Body of pancreas (tissue), 4 donors: ENCODE measurements around the gene DHODH.

Experiments
- POLR2A ChIP-seq, 3 donors: fragments of 450-650 bp; IDR thresholded peaks; one replicate each; pipeline ENCODE4 v1.6.1; 2016; ENCODE audit warnings: antibody characterized with exemption in 3 of 3, mild to moderate bottlenecking in 2 of 3
- TF ChIP-seq, protein P1 (sequence below), 7 experiments: fragments of 450-650 bp in 4 of 7; fragments of 200-600 bp in 3 of 7; sonication (generic) in 3 of 7; IDR thresholded peaks; one replicate each; pipeline ENCODE4 v1.5.1; 2016 to 2019; ENCODE audit warnings: antibody characterized with exemption in 7 of 7

GRCh38 chr16:72068930-72069329, 60.4 kb downstream of the DHODH start:
- TF ChIP-seq, protein P1, sequence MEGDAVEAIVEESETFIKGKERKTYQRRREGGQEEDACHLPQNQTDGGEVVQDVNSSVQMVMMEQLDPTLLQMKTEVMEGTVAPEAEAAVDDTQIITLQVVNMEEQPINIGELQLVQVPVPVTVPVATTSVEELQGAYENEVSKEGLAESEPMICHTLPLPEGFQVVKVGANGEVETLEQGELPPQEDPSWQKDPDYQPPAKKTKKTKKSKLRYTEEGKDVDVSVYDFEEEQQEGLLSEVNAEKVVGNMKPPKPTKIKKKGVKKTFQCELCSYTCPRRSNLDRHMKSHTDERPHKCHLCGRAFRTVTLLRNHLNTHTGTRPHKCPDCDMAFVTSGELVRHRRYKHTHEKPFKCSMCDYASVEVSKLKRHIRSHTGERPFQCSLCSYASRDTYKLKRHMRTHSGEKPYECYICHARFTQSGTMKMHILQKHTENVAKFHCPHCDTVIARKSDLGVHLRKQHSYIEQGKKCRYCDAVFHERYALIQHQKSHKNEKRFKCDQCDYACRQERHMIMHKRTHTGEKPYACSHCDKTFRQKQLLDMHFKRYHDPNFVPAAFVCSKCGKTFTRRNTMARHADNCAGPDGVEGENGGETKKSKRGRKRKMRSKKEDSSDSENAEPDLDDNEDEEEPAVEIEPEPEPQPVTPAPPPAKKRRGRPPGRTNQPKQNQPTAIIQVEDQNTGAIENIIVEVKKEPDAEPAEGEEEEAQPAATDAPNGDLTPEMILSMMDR (IDR thresholded peaks at IDR 0.05), result no peak
- no peak for TF ChIP-seq POLR2A (IDR thresholded peaks at IDR 0.05)
